Measurements from ENCODE around the gene TUBB8. TPM values are rescaled to one million over a fixed set of nuclear protein-coding genes. Genes with fewer than 3 reads are reported as not detected.

TUBB8 gene
- not detected in 2 replicates for total RNA-seq

DNA sequence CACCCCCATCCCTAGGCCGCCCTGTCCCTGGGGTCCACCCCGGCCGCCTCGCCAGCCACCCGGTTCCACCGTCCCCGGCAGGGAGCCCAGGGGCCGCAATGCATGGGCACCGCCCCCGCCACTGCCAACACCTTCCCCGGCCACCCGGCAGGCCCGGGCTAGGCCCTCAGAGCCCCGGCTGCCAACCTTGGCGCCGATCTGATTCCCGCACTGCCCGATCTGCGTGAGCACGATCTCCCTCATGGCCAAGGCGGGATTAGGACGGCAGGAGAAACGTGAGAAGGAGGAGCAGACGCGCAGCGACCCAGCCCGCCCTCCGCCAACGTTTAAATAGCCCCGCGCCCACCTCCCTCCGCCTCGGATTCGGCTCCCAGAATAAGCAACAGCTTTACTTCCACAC is at the start of gene TUBB8:
Gene TUBB8 (minus strand): TSS at position 301 of the 400 bp plus-strand sequence. CDS start 58 bp downstream, at position 243.

Other genes with a start within 250 kb of the TUBB8 start
- gene ZMYND11, start 86.2 kb upstream of the TUBB8 start, total RNA-seq, result 53.0 and 84.5 TPM in 2 replicates

All from nasal cavity respiratory epithelium epithelial cell of viscerocranial mucosa (primary cell).